ENCODE measurements around the gene MPG.
"Not testable (repeated sequence)": the region's sequence is repeated elsewhere in the genome, so short reads cannot be mapped to it uniquely, and the experiment has no call there.

Gene MPG, protein sequence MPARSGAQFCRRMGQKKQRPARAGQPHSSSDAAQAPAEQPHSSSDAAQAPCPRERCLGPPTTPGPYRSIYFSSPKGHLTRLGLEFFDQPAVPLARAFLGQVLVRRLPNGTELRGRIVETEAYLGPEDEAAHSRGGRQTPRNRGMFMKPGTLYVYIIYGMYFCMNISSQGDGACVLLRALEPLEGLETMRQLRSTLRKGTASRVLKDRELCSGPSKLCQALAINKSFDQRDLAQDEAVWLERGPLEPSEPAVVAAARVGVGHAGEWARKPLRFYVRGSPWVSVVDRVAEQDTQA

DNA sequence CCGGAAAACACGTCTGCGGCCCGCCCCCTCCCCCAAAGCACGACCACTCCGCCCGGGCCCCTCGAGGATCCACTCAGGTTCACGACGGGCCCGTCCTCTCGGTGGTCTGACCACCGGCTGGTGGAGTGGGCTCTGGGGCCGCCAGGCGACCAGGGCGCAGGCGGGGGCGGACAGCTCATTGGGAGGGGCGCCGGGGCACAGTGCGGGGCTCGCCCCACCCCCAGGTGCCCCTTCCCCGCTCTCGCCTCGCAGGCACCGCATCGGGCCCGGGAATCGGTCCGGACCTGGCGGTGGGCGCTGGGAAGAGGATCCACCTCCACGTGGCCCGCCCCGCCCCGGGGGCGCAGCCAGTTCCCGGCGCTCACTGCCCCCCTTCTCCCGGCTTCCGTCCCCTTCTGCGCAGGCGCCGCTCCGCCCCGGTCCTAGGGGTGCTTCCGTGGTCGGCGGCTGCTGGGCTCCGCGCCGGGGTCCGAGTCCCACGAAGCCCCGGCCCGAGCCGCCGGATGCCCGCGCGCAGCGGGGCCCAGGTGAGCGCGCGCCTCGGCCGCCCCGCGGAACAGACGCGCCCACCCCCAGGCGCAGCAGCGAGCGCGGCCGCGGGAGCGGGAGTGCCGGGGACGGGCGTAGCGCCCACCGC lies at the start of gene MPG:
Gene MPG, plus strand, starts transcription at position 419 of the 637 bp plus-strand sequence. Its CDS starts 85 bp downstream, at position 504.
- no peaks in the 10 kb centered on the region for H3K36me3 ChIP-seq (ENCODE audit: control insufficient read depth, insufficient read depth, low read length)
- H3K9ac ChIP-seq (ENCODE audit: low read length), result peak within 1 kb of the TSS; percentile 71
- peaks cover 6% of the 10 kb centered on the region for H3K27me3 ChIP-seq (ENCODE audit: control insufficient read depth, insufficient read depth, low read length)
- H3K4me3 ChIP-seq (ENCODE audit: low read length), result peak within 1 kb of the TSS; percentile 66
- no peaks in the 10 kb centered on the region for H3K9me3 ChIP-seq (ENCODE audit: control insufficient read depth, low read length)
- H3K4me1 ChIP-seq (ENCODE audit: control insufficient read depth, insufficient read depth, low read length), result peaks cover 58% of the 10 kb centered on the region

DNA sequence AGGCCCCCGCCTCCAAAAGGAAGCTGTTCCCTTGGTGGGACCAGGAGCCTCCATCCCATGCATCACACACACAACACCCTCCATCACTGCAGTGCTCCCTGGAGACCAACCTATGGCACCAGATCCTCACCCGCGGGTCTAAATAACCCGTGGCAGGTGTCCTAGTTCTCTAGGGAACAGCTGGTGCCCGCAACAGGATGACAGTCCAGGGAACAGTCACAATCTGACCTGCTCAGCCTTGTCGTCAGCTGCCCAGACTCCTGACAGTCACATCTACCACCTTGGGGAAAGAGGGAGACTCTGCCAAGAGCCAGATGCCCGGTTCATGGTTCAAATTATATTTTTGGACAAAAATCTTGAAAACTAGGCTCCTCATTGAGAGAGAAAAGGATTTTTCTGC lies 47.4 kb upstream of the MPG start:
- H3K36me3 ChIP-seq (ENCODE audit: control insufficient read depth, insufficient read depth, low read length); H3K27me3 ChIP-seq (ENCODE audit: control insufficient read depth, insufficient read depth, low read length); H3K9ac ChIP-seq (ENCODE audit: low read length); H3K4me3 ChIP-seq (ENCODE audit: low read length); H3K4me1 ChIP-seq (ENCODE audit: control insufficient read depth, insufficient read depth, low read length); H3K9me3 ChIP-seq (ENCODE audit: control insufficient read depth, low read length): not testable (repeated sequence)

DNA sequence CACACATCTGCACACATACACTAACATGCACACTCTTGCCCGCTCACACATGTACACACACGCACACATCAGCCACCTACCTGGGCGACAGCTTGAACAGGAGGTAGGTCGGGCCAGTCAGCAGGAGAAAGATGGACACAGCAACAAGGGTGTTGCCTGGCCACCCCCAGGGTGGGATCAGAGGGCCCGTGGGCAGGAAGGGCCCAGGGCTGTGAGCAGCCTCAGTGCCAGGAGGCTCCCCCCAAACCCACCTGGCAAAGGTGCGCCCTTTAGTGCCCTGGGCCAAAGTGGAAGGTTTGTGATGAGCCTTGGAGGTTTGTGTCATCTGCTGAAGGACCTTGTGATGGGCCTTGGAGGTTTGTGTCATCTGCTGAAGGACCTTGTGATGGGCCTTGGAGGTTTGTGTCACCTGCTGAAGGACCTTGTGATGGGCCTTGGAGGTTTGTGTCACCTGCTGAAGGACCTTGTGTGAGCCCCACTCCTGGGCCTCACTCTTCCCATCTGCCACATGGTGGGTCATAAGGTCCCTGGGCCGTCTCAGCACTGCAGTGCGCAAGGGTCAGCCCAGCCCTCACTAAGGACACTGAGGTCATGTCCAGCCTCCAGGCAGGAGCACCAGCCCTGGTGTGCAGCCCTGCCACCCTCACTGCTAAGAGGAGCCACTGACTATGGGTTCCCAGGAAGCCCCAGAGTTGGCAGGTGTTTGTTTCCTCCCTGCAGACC lies 44.7 kb upstream of the MPG start:
- H3K9me3 ChIP-seq (ENCODE audit: control insufficient read depth, low read length); H3K9ac ChIP-seq (ENCODE audit: low read length); H3K36me3 ChIP-seq (ENCODE audit: control insufficient read depth, insufficient read depth, low read length); H3K27me3 ChIP-seq (ENCODE audit: control insufficient read depth, insufficient read depth, low read length); H3K4me3 ChIP-seq (ENCODE audit: low read length): not testable (repeated sequence)
- H3K4me1 ChIP-seq (ENCODE audit: control insufficient read depth, insufficient read depth, low read length), result peaks cover 13% of the 10 kb centered on the region

DNA sequence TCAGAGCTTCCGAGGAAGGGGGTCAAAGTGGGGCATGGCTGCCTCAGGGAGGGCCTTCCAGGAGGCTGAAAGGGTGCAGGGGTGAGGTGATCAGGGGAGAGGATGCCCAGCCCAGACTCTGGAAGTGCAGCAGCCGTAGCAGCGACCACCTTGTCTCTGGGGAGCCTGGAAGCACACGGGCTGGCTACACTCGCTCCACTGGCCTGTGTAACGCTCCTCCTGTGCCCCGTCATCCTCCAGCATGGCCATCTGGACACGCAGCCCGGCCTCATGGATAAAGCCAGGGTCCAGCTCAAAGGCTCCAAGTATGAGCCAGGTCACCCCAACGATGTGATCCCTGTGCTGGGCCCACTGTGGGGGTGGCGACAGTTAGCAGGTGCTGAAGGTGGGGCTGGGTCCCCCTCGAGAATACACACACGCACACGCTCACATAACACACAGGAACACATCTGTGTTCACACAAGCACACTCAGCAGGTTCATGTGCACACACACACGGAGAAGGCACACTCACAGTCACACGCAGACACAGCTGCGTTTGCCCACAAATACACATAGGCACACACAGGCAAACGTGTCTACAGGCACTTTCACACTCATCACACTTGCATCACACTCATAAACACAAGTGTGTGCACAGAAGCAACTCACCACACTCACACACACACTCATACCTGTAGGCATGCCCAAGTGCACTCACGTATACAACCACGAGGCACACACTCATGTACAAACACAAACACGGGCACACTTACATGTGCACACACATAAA lies 44.0 kb upstream of the MPG start:
- Histone ChIP-seq H3K27me3 (ENCODE audit: control insufficient read depth, insufficient read depth, low read length) (no peaks in the 10 kb centered on the region), H3K4me3 (ENCODE audit: low read length) (no peak overlapping the region), H3K4me1 (ENCODE audit: control insufficient read depth, insufficient read depth, low read length) (peaks cover 20% of the 10 kb centered on the region), H3K9me3 (ENCODE audit: control insufficient read depth, low read length) (no peaks in the 10 kb centered on the region), H3K9ac (ENCODE audit: low read length) (no peak overlapping the region), H3K36me3 (ENCODE audit: control insufficient read depth, insufficient read depth, low read length) (no peaks in the 10 kb centered on the region)

DNA sequence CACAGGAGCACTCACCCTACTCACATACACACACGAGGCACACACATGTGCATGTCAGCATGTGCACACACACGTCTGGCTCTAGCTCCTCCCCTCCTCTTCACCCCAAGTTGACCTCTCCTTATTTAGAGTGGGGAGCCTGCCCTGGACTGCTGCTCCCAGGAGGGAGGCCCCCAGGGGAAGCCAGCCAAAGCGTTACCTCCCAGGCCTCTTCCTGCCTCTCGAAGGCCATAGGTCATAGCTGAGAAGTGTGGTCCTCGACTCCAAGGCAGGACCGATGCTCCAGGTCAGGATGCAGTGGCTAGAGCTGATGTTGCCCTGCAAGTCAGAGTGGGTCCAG lies 43.4 kb upstream of the MPG start:
- H3K9ac ChIP-seq (ENCODE audit: low read length), result no peak overlapping the region
- no peak overlapping the region for H3K4me3 ChIP-seq (ENCODE audit: low read length)

DNA sequence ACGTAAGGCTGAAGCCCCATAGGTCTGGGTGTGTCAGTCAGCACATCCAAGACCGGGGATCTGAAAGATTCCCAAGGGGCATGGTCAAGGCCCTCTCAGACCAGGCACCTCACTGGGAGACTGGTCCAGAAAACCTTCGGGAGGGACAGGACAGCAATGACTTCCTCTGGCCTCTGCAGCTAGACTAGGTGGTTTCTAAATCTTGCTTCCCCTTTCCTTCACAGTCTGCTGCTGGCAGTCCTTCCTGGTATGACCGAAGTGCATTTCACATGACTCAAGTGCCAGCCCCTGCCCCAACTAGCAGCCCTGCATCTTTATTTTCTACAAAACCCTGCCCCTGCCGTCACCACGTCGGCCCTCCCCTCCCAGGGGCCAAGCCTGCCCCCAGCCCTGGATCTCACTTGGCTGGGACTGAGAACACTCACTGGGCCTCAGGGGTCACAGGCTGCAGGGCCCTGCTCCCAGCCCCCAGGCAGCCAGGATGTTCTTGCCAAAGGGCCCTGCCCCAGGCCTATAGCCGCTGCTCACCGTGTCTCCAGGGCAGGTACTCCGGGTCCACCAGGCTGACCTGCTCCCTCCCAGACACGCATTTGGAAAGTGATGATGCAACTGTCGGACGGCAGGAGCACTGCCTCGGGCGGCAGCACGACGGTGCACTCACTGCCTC lies 42.9 kb upstream of the MPG start:
- H3K9me3 ChIP-seq (ENCODE audit: control insufficient read depth, low read length), result no peaks in the 10 kb centered on the region
- no peak overlapping the region for H3K9ac ChIP-seq (ENCODE audit: low read length)
- H3K4me3 ChIP-seq (ENCODE audit: low read length), result no peak overlapping the region

More for the DNA sequence above, 43.4 kb upstream of the MPG start:
- no peaks in the 10 kb centered on the region for H3K9me3 ChIP-seq (ENCODE audit: control insufficient read depth, low read length)
- H3K36me3 ChIP-seq (ENCODE audit: control insufficient read depth, insufficient read depth, low read length), result no peaks in the 10 kb centered on the region
- H3K27me3 ChIP-seq (ENCODE audit: control insufficient read depth, insufficient read depth, low read length), result no peaks in the 10 kb centered on the region
- peaks cover 25% of the 10 kb centered on the region for H3K4me1 ChIP-seq (ENCODE audit: control insufficient read depth, insufficient read depth, low read length)

DNA sequence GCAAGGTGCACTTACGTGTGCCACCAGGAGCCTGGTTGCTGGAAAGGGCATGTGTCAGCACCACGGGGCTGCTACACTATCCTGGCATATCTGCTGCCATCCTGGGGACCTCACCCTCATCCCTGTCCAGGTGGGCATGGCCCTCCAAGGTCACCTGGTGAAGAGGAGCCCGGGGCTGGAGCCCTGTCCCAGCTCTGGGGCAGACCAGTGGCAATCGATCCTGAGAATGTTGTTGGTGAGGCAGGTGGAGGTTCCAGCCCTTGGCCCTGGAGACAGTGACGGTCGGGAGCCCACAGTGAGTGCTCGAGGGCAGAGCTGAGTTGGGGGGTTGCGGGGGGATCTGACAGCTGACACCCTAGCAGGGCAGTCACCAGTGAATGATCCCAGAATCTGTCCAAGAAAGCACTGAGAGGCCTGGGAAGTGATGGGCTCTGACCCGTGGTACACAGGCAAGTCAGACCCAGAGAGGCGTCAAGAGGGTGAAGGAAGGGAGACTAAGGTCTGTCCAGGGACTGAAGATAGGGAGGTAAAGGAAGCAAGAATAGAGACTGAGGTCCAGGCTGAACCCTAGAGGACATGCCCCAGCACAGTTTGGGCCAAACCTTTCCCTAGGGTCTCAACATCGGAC lies 42.2 kb upstream of the MPG start:
- no peaks in the 10 kb centered on the region for H3K36me3 ChIP-seq (ENCODE audit: control insufficient read depth, insufficient read depth, low read length)
- no peak overlapping the region for H3K9ac ChIP-seq (ENCODE audit: low read length)
- peaks cover 25% of the 10 kb centered on the region for H3K4me1 ChIP-seq (ENCODE audit: control insufficient read depth, insufficient read depth, low read length)
- no peaks in the 10 kb centered on the region for H3K27me3 ChIP-seq (ENCODE audit: control insufficient read depth, insufficient read depth, low read length)
- no peaks in the 10 kb centered on the region for H3K9me3 ChIP-seq (ENCODE audit: control insufficient read depth, low read length)
- H3K4me3 ChIP-seq (ENCODE audit: low read length), result no peak overlapping the region

More for the DNA sequence above, 42.9 kb upstream of the MPG start:
- H3K4me1 ChIP-seq (ENCODE audit: control insufficient read depth, insufficient read depth, low read length), result peaks cover 25% of the 10 kb centered on the region
- H3K36me3 ChIP-seq (ENCODE audit: control insufficient read depth, insufficient read depth, low read length), result no peaks in the 10 kb centered on the region
- no peaks in the 10 kb centered on the region for H3K27me3 ChIP-seq (ENCODE audit: control insufficient read depth, insufficient read depth, low read length)

DNA sequence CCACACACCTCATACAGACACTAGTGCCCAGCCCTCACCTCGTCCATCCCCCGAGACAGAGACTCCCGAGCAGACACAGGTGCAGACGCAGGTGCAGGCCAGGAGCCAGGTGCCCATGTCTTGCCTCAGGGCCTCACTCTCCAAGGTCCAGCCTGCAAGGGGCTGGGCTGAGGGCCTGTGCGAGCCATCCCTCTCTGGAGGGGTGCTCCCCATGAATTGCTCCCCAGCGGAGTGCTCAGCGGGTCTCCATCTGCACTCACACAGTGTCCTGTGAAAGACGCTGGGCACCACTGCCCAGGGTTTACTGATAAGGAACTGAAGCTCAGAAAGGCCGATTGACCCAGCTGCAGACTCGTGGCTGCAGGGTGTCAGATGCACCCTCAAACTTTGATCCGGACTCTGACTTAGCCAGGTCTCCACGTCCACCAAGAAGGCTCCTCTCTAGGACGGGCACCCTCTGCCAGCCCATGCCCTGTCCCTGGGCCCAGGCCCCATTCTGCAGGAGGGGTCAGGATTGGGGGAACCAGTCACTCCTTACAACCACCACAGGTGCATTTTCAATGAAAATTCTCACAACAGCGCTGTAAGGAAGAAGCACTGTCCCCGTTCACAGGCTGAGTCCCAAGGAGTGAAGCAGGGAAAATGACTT lies 41.6 kb upstream of the MPG start:
- H3K4me3 ChIP-seq (ENCODE audit: low read length), result no peak overlapping the region
- H3K9me3 ChIP-seq (ENCODE audit: control insufficient read depth, low read length), result no peaks in the 10 kb centered on the region
- H3K4me1 ChIP-seq (ENCODE audit: control insufficient read depth, insufficient read depth, low read length), result peaks cover 25% of the 10 kb centered on the region
- no peak overlapping the region for H3K9ac ChIP-seq (ENCODE audit: low read length)
- H3K36me3 ChIP-seq (ENCODE audit: control insufficient read depth, insufficient read depth, low read length), result no peaks in the 10 kb centered on the region
- no peaks in the 10 kb centered on the region for H3K27me3 ChIP-seq (ENCODE audit: control insufficient read depth, insufficient read depth, low read length)

DNA sequence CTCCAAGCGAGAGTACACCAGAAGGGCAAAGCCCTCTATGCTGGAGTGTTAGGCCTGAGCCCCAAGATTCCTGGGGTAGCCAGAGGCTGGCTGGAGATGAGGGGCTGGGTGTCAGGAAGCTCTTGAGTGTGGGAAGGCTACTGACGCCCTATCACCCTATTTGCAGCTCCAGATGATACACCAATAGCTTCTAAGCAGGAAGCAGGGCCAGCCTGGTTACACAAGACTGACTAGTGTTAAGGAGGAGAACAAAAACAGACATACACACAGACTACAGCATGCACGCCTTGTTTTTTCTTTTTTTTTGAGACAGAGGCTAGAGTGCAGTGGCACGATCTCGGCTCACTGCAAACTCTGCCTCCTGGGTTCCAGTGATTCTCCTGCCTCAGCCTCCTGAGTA lies 40.5 kb upstream of the MPG start:
- no peaks in the 10 kb centered on the region for H3K9me3 ChIP-seq (ENCODE audit: control insufficient read depth, low read length)

DNA sequence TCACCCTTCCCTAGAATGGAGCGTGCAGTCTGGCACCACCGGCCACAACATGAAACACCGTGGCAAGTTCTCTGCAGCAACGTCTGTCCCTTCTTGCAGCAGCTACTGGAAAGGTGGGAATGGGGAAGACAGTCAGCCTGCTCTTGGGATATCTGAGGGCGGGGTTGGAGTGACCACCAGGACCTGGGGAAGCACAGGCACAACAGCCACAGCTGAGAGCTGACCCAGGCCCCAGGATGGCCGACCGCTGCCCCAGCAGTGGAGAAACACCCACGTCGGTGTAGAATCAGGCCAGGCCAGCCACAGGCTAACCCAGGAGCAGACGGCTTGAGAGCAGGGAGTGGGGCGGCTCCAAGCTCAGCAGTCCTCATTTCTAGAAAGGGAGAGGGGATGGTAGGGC lies 39.8 kb upstream of the MPG start:
- not testable (repeated sequence) for H3K9ac ChIP-seq (ENCODE audit: low read length); H3K36me3 ChIP-seq (ENCODE audit: control insufficient read depth, insufficient read depth, low read length); H3K4me3 ChIP-seq (ENCODE audit: low read length); H3K27me3 ChIP-seq (ENCODE audit: control insufficient read depth, insufficient read depth, low read length); H3K9me3 ChIP-seq (ENCODE audit: control insufficient read depth, low read length)
- peaks cover 25% of the 10 kb centered on the region for H3K4me1 ChIP-seq (ENCODE audit: control insufficient read depth, insufficient read depth, low read length)

More for the DNA sequence above, 40.5 kb upstream of the MPG start:
- Histone ChIP-seq H3K4me3 (ENCODE audit: low read length) (no peak overlapping the region), H3K9ac (ENCODE audit: low read length) (no peak overlapping the region), H3K36me3 (ENCODE audit: control insufficient read depth, insufficient read depth, low read length) (no peaks in the 10 kb centered on the region), H3K27me3 (ENCODE audit: control insufficient read depth, insufficient read depth, low read length) (no peaks in the 10 kb centered on the region), H3K4me1 (ENCODE audit: control insufficient read depth, insufficient read depth, low read length) (peaks cover 25% of the 10 kb centered on the region)
